ENCODE results near the gene ITPRID2.

ITPRID2 gene

GRCh38 chr2:181891258-181891965 is at the start of gene ITPRID2:
ITPRID2 (plus strand) TSS chr2:181891730; CDS start chr2:181892067, 337 bp downstream.
- FAIRE-seq: peak; percentile 61

- FAIRE-seq: no peak
Observed at GRCh38 chr2:181844551-181845290, 46.8 kb upstream of the ITPRID2 start.

DNA sequence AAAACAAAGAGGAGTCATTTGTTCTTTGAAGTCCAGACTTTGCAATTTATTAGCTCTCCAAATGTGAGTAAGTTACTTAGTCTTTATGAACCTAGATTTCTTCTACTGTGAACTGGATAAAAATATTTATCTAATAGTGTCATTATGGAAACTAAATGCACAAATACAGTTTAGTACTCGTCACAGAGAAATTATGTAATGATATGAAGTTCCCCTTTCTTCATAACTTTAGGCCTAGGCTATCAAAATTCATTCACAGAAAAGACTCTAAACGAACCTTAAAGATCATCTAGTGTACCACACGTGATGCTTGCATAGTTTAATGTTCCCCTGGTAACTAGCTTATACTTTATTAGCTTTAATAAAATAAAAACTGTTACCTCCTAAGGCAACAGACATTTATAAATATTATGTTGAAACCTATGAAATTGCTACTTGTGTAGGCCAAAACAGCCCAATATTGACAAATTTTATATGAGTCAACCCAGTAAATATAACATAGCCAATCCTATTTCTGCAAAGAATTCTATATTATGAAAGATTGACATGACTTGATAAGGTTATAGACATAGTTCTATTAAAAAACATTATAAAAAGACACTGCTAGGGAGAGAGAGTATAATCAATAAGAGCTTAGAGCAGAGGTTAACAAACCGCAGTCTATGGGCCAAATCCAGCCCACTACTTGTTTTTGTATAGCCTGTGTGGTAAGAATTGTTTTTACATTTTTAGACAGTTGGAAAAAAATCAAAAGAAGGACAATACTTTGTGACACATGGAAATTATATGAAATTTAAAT is 44.9 kb upstream of the ITPRID2 start:
- FAIRE-seq: no peak

DNA sequence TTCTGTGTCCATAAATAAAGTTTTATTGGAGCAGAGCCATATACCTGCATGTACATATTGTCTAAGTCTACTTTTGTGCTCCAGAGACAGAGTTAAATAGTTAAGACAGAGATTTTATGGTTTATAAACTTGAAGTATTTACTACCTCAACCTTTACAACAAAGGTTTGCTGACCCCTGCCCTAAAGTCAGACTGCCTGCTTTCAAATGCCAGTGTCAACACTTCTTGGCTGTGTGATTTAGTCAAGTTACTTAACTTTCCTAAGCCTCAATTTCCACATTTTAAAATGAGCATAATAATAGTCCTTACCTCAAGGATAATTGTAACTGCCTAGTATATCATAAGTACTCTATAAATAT is 44.4 kb upstream of the ITPRID2 start:
- no peak for FAIRE-seq

GRCh38 chr2:181847702-181848101 is 43.8 kb upstream of the ITPRID2 start:
- FAIRE-seq: no peak

DNA sequence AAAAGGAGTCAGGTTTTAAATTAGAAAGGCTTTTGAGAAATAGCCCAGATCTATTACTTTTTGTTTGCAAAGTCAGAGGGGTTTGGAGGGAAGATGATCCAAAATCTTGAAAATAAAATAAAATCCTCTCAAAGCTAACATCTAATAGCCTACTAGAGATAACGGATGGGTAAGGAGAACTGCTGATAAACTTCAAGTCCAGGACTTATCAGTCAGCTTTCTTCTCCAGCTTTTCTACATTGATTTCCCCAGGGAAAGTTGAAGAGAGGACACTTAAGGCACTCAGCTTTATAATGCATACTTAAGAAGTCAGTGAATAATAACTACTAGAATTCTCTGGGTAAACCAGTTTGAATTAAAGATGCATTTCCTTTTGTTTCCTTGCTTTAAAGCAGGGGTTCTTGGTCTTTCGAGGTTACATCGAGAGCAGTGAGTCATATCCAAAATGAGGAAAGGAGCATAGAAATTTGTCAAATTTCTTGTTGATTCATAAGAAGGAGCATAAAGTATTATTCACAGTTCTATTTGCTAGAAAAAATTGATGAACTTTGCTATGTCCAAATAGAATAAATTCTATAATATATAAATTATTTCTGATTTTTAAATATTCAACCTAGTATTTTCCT is 43.2 kb upstream of the ITPRID2 start:
- peak; percentile 68 for FAIRE-seq

DNA sequence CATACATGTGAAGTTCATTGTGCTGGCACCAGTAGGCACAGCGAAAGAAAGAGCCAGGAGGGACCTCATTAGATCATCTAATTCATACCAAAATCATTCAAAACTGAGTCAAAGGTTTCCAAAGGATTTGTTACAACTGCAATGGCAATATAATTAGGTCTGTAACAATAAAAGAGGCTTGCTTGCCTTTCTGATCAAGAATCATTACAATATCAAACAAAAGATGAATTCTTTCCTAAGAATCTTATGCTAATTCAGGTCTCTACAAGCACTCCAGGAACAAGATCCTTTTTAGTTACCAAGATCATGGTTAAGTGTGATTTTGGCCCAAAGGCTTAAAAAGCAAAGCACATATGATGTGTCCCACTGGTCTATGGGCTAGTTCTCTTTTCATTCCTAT is 41.9 kb upstream of the ITPRID2 start:
- FAIRE-seq: no peak

DNA sequence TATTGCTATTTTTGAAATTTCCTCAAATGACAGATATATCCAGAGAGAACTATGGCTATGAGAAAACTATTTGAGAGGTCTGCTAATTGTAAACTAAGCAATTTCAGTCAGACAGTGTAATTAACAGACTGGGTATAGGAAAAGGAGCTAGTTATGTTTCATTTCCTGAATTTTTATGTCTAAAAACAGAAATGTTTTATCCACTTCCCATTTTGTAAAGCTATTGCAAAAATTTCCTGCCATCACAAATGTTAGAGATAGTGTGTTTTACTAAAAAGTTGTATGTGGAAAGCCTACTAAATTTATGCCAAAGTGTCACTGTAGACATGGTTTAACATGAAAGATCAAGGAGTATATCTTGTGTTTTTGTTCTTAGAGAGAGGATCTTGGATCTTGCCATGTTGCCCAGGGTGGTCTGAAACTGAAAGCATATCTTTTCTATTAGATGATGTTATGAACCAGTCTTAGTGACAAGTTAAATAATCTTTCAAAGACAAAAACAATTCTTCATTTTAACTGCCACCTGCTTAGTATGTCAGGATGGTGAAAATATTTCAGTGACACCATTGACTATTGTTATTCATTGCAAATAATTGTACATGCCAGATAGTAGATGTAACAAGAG is 40.5 kb upstream of the ITPRID2 start:
- peak; percentile 70 for FAIRE-seq

GRCh38 chr2:181851726-181852125 is 39.8 kb upstream of the ITPRID2 start:
- FAIRE-seq: no peak

DNA sequence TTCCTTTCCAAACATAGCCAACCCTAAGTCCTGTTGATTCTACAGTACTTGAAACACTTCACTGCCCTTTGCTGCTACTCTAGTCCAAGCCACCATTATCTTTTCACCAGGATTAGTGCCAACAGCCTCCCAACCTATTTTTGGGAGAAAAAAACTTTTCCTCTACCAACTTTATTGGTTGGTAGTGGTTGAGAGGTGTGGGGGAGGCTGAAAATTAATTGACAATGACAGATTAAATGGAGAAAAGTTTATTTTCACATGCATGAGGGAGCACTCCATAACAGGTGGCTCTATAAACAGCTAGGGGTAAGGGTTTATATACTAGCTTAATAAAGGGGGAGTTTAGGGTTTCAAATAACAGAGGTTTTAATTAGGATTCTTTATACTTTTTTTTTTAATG is 37.8 kb upstream of the ITPRID2 start:
- no peak for FAIRE-seq

DNA sequence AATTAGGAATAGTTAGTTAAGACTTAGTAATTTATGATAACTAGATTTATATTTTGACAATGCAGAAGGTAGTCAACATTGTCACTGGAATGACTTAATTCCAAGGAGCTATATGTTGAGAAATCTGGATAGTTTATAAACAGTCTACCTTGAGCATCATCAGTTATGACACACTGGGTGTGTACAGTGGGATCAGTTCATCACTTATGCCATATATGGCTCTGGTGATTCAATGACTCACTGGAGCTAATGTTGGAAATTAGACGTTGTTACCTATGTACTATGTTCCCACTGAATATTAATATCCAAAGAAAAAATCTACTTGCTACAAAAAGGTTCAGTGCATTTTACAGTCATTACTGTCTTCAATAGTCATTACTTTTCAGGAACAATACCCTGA is 34.0 kb upstream of the ITPRID2 start:
- FAIRE-seq: no peak

DNA sequence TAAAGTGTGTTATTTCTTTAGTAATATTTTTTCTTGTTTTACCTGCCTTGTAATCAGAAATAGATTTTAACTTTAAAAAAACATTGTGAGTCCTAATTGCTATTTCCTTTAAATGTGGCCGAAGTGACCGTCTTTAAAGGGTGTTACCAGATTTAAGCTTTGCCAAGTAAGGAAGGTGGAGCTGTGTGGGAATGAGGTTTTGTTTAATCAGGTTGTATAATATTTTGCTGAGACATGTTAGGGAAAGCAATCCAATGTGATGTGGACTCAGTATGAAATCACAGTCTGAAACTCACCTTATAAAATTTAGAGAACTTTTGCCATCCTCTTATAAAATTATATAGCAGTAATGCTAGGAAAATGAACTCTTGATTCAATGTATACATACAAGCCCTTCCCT is 32.9 kb upstream of the ITPRID2 start:
- FAIRE-seq: peak; percentile 17

DNA sequence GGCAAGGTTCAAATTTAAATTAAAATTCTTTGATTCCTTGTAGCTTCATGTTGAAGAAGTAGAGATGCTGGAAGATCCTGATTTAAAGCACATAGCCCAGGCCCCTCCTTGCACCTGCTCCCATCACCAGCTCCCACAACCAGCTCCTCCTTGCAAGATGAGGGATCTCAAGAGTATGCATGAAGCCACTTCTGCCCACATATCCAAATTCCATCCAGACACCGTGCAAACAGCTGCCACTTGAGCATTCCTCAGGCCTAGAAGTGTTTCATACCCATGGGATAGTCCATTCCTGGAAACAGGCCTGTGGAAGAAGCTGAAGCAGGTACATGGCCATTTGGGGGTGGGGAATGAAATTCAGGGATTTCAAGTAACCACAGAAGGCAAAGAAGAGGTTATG is 32.4 kb upstream of the ITPRID2 start:
- FAIRE-seq: no peak

- no peak for FAIRE-seq
Observed at GRCh38 chr2:181859803-181860202, 31.7 kb upstream of the ITPRID2 start.

GRCh38 chr2:181861379-181861778 is 30.2 kb upstream of the ITPRID2 start:
- FAIRE-seq: no peak

GRCh38 chr2:181862583-181863281 is 28.8 kb upstream of the ITPRID2 start:
- no peak for FAIRE-seq

DNA sequence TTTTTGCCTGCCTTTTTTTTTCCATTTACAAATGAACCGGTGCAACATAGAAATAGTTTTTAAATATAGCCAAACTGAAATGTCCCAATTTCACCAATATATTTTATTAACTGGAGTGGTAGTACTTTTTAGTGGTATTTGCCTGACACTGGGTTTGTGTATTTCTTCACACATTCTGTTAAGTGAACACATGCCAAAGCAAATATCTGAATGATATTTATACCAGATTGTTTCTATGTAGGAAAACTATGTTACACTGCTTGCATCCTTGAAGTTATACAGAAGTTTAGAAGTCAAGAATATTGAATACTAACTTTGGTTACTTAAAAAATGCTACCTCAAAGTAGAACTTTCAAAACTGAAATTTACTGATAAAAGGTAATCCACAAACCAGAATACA is 19.4 kb upstream of the ITPRID2 start:
- no peak for FAIRE-seq

- no peak for FAIRE-seq
Observed at GRCh38 chr2:181876614-181877063, 14.9 kb upstream of the ITPRID2 start.

GRCh38 chr2:181877181-181877664 is 14.3 kb upstream of the ITPRID2 start:
- no peak for FAIRE-seq

- FAIRE-seq: no peak
Observed at GRCh38 chr2:181878448-181878847, 13.1 kb upstream of the ITPRID2 start.

- FAIRE-seq: no peak
Observed at GRCh38 chr2:181879295-181879694, 12.2 kb upstream of the ITPRID2 start.

Measured in islet of Langerhans (tissue), 1 donor.